GM21825 (cell line): Measurements from ENCODE around the gene PDZRN3.

Experiments
- ATAC-seq: cut with Tn5 transposase; IDR thresholded peaks from one replicate; pipeline ENCODE4 v1.9.1; 2021; ENCODE audit warnings: mild to moderate bottlenecking, moderate library complexity; ENCODE audit not compliant: unreplicated experiment

Gene PDZRN3

GRCh38 chr3:73559749-73560148 lies 65.0 kb downstream of the PDZRN3 start:
- no peak for ATAC-seq

GRCh38 chr3:73558727-73559075 lies 66.0 kb downstream of the PDZRN3 start:
- ATAC-seq: no peak

- ATAC-seq: no peak
Measured at GRCh38 chr3:73557986-73558726, 66.6 kb downstream of the PDZRN3 start.

- no peak for ATAC-seq
Measured at GRCh38 chr3:73556520-73557372, 68.0 kb downstream of the PDZRN3 start.

GRCh38 chr3:73555076-73555475 lies 69.7 kb downstream of the PDZRN3 start:
- ATAC-seq: no peak

- no peak for ATAC-seq
Measured at GRCh38 chr3:73552700-73553099, 72.0 kb downstream of the PDZRN3 start.

- ATAC-seq: no peak
Measured at GRCh38 chr3:73550032-73550431, 74.7 kb downstream of the PDZRN3 start.

- ATAC-seq: no peak
Measured at GRCh38 chr3:73549051-73549600, 75.6 kb downstream of the PDZRN3 start.

- ATAC-seq: no peak
Measured at GRCh38 chr3:73548436-73548835, 76.3 kb downstream of the PDZRN3 start.

- no peak for ATAC-seq
Measured at GRCh38 chr3:73547427-73548248, 77.1 kb downstream of the PDZRN3 start.

- ATAC-seq: no peak
Measured at GRCh38 chr3:73546961-73547360, 77.8 kb downstream of the PDZRN3 start.

- no peak for ATAC-seq
Measured at GRCh38 chr3:73543412-73543811, 81.3 kb downstream of the PDZRN3 start.

GRCh38 chr3:73542136-73542535 lies 82.6 kb downstream of the PDZRN3 start:
- ATAC-seq: no peak

GRCh38 chr3:73540969-73541740 lies 83.6 kb downstream of the PDZRN3 start:
- ATAC-seq: no peak

- no peak for ATAC-seq
Measured at GRCh38 chr3:73538486-73538885, 86.3 kb downstream of the PDZRN3 start.

- ATAC-seq: no peak
Measured at GRCh38 chr3:73536952-73537351, 87.8 kb downstream of the PDZRN3 start.

- no peak for ATAC-seq
Measured at GRCh38 chr3:73536336-73536895, 88.3 kb downstream of the PDZRN3 start.

GRCh38 chr3:73535931-73536330 lies 88.8 kb downstream of the PDZRN3 start:
- no peak for ATAC-seq

GRCh38 chr3:73535137-73535536 lies 89.6 kb downstream of the PDZRN3 start:
- no peak for ATAC-seq

- ATAC-seq: no peak
Measured at GRCh38 chr3:73530022-73530396, 94.7 kb downstream of the PDZRN3 start.
